ENCODE data around the gene CRB2.

CRB2 gene

DNA sequence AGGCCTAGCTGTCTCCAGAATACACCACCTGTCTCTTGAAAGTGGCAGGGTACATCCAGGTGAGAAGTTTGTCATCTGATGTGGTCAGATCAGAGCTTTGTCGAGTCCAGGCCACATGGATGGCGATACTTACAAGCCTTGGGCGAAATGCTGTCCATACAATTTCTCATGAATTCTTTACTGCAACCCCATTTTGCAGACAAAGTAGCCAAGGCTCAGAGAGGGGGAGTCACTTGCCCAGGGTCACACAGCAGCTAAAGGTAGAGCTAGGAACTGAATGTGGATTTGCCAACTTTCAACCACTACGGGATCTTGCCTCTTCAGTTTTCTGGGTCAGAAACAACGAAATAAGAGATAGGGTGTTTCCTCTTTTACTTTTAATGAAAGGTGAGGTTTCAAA is 35.2 kb downstream of the CRB2 start:
- DNase-seq (ENCODE audit: low spot score): no peak
- no peak overlapping the region for H3K27ac ChIP-seq
- H3K4me3 ChIP-seq: no peak overlapping the region
- no peak for TF ChIP-seq CTCF (IDR thresholded peaks at IDR 0.05)

DNA sequence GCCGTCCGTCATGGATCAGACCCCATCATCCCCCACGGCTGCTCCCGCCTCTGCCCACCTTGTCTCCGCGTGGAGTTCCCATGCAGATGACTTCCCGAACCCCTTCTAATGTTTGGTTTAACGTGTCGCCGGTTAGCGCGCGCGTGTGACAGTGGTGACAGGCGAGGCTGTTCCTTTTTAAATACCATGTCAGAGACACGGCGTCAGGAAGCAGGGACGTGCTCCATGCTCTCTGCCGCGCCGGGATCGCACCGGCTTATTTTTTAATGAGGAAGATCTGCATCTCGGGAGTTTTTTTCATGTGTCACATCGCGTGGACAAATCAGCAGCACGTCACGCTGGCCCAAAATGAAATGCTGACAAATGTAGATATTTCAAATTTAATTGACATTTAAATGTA is 35.9 kb downstream of the CRB2 start:
- Histone ChIP-seq H3K27ac (no peak overlapping the region), H3K4me3 (no peak overlapping the region)
- DNase-seq (ENCODE audit: low spot score): no peak
- TF ChIP-seq CTCF (IDR thresholded peaks at IDR 0.05): no peak

DNA sequence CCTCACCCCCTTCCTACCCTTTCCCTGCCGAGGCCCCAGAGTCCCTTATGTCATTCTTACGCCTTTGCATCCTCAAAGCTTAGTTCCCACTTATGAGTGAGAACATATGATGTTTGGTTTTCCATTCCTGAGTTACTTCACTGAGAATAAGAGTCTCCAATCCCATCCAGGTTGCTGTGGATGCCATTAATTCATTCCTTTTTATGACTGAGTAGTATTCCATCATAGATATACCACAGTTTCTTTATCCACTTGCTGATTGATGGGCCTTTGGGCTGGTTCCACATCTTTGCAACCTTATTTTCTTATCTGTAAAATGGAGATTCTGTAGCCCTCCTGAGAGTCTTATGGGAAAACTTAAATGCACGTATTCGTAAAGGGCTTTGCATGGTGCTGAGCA is 36.8 kb downstream of the CRB2 start:
- no peak for DNase-seq (ENCODE audit: low spot score)
- no peak for TF ChIP-seq CTCF (IDR thresholded peaks at IDR 0.05)
- no peak overlapping the region for H3K4me3 ChIP-seq
- no peak overlapping the region for H3K27ac ChIP-seq

GRCh38 chr9:123394291-123395235 is 38.6 kb downstream of the CRB2 start:
- H3K27ac ChIP-seq: no peak overlapping the region
- no peak for DNase-seq (ENCODE audit: low spot score)
- no peak for TF ChIP-seq CTCF (IDR thresholded peaks at IDR 0.05)
- no peak overlapping the region for H3K4me3 ChIP-seq

DNA sequence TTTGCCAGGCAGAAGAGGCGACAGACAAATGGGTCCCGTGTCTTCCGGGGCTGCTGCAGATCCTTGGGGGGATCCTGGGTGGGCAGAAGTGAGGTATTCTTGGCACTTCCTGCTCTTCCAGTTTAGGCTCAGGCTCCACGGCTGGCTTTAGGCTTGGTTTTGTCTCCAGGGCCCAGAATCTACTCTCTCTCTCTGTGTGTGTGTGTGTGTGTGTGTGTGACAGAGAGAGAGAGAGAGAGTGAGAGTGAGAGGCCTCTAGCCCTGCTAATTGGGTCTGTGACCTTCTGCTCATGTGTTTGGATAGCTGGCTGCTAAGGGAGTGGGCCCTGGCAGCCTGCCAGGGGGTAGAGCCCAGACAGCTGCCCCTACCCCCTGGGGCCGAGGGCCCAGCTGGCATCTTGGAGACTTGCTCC is 39.3 kb downstream of the CRB2 start:
- DNase-seq (ENCODE audit: low spot score): no peak
- Histone ChIP-seq H3K4me3 (no peak overlapping the region), H3K27ac (no peak overlapping the region)
- no peak for TF ChIP-seq CTCF (IDR thresholded peaks at IDR 0.05)

DNA sequence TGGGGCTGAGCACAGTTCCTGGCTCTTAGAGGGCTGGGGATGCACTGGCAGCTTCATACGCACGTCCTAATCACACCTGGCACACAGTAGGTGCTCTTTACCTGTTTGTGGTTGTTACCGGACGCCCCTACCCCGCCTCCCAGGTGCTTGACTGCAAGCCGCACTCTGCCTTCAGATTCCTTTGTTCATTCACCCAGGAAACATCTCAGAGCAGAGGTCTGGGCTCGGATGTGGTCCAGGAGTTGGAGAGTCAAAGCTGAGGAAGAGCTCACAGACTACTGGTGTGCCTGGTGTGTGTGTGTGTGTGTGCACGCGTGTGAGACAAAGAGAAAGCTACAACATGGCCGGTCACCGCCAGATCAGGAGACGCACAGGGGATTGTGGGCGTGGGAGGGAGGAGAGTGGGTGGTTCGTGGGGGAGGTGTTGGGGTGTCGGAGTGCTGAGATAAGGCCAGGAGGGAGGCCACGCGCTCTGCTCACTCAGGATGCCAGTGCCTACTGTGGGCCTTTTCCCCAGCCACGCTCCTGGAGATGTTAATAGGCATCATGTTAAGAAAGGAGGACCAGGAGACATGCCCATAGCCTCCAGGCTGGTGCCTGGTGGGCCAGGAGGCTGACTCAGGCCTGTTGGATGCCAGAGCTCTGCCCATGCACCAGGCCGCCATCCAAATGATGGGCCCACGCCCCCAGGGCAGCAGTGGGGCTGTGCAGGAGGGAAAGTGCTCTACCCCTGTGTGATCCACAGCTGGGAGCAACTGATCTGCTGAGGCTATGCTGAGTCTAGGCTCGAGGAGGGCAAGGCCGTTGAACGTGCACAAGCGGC is 39.9 kb downstream of the CRB2 start:
- TF ChIP-seq CTCF (IDR thresholded peaks at IDR 0.05): no peak
- no peak overlapping the region for H3K4me3 ChIP-seq
- H3K27ac ChIP-seq: no peak overlapping the region
- no peak for DNase-seq (ENCODE audit: low spot score)

Measured in coronary artery (tissue), 2 donors.